Measurements from ENCODE around the gene CST6.
"Not testable (repeated sequence)": the region's sequence is repeated elsewhere in the genome, so short reads cannot be mapped to it uniquely, and the experiment has no call there.

CST6 gene

DNA sequence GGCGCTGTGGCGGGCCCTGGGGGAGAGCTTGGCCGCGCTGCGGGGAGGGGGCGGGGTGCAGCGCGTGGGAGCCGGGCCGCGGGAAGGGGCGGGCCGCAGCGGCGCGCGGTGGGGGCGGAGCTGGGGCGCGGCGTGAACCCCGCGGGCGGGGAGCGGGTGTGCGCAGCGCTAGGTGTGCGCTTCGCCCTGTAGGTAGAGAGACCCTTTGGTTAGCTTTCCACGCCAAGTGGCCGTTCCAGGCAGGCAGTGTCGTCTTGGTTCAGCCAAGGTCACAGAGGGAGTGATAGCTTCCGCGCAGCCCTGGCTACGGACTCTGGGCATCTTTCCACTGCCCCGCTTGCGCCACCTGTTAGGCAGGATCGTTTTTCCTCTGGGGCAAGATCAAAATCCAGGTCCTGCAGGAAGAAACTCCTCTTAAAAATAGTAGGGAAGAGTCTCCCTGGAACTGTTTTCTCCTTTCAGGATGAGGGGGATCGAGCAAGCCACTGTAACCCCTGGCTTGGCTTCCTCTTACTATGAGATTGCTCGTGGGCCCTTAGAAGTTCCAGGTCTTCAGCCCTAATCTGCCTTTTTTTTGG is 9.1 kb upstream of the CST6 start:
- intact Hi-C loops (cut with micrococcal nuclease), result loop anchor here (1.0 to 10.0 kb wide), 2 partner anchors 41 to 62 kb away; partner anchors contain the start of gene SART1
- Mint-ChIP-seq H3K4me1 (ENCODE audit: low read depth) (peaks cover 35% of the 10 kb centered on the region), H3K27ac (peak overlapping the region; percentile 100), H3K4me3 (peak overlapping the region; percentile 98), H3K36me3 (ENCODE audit: low read depth) (peaks cover 73% of the 10 kb centered on the region), H3K27me3 (peaks cover 4% of the 10 kb centered on the region), H3K9me3 (no peaks in the 10 kb centered on the region)

GRCh38 chr11:66003291-66003690 is 8.5 kb upstream of the CST6 start:
- Mint-ChIP-seq H3K36me3 (ENCODE audit: low read depth) (peaks cover 68% of the 10 kb centered on the region), H3K27ac (peak overlapping the region; percentile 100), H3K4me1 (ENCODE audit: low read depth) (peaks cover 37% of the 10 kb centered on the region), H3K27me3 (peaks cover 4% of the 10 kb centered on the region), H3K4me3 (peak overlapping the region; percentile 98), H3K9me3 (no peaks in the 10 kb centered on the region)
- intact Hi-C loops (cut with micrococcal nuclease), result loop anchor here (10.0 kb wide), 1 partner anchor 62 kb away; no protein-coding TSS in a partner anchor

- Mint-ChIP-seq H3K36me3 (ENCODE audit: low read depth) (peaks cover 59% of the 10 kb centered on the region), H3K27me3 (peaks cover 4% of the 10 kb centered on the region), H3K27ac (no peak overlapping the region), H3K4me1 (ENCODE audit: low read depth) (peaks cover 46% of the 10 kb centered on the region), H3K4me3 (peak overlapping the region; percentile 4), H3K9me3 (no peaks in the 10 kb centered on the region)
- intact Hi-C loops (cut with micrococcal nuclease), result loop anchor here (10.0 kb wide), 1 partner anchor 61 kb away; no protein-coding TSS in a partner anchor
Observed at GRCh38 chr11:66004186-66004585, 7.6 kb upstream of the CST6 start.

DNA sequence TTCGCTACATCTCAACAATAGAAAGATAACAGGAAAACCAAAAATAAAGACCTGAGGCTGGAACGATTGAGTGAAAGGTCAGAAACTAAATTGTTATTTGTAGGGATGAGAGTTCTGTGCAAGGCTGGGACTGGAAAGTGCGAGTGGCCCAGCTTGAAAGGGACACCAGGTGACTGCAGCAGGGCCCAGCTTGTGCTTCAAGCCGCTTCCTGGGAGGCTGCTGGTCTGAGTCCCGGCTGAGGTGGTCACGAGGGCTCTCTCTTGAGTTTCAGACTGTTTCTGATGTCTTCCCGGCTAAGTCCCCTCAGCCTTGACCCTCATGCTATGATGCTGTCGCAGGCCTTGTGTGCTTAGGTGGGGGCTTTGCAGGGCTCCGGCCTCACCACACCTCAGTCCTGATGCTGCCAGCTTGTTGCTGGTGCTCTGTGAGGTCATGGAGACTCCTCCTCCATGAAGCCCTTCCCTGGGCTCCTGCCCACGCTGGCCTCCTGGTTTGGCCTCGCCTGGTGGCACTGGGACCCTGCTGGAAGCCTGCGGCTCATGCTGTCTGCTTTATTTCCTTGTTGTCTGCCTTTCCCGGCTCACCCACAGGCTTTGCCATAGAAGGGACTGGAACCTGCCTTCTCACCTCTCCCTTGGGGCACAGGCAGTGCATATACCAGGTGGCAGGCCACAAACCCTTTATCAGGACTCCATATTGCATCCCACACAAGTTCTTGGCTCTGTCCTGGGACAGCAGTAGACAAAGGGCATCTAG is 5.5 kb upstream of the CST6 start:
- Mint-ChIP-seq H3K27ac (no peak overlapping the region), H3K4me3 (no peak overlapping the region), H3K9me3 (no peaks in the 10 kb centered on the region), H3K36me3 (ENCODE audit: low read depth) (peaks cover 46% of the 10 kb centered on the region), H3K27me3 (peaks cover 16% of the 10 kb centered on the region), H3K4me1 (ENCODE audit: low read depth) (peaks cover 34% of the 10 kb centered on the region)
- intact Hi-C loops (cut with micrococcal nuclease), result loop anchor here (10.0 kb wide), 1 partner anchor 58 kb away; no protein-coding TSS in a partner anchor

- intact Hi-C loops (cut with micrococcal nuclease), result loop anchor here (10.0 kb wide), 1 partner anchor 58 kb away; no protein-coding TSS in a partner anchor
- Mint-ChIP-seq H3K9me3 (no peaks in the 10 kb centered on the region), H3K36me3 (ENCODE audit: low read depth) (peaks cover 42% of the 10 kb centered on the region), H3K27me3 (peaks cover 22% of the 10 kb centered on the region), H3K4me3 (no peak overlapping the region), H3K27ac (no peak overlapping the region), H3K4me1 (ENCODE audit: low read depth) (peaks cover 34% of the 10 kb centered on the region)
Observed at GRCh38 chr11:66006891-66007176, 5.0 kb upstream of the CST6 start.

DNA sequence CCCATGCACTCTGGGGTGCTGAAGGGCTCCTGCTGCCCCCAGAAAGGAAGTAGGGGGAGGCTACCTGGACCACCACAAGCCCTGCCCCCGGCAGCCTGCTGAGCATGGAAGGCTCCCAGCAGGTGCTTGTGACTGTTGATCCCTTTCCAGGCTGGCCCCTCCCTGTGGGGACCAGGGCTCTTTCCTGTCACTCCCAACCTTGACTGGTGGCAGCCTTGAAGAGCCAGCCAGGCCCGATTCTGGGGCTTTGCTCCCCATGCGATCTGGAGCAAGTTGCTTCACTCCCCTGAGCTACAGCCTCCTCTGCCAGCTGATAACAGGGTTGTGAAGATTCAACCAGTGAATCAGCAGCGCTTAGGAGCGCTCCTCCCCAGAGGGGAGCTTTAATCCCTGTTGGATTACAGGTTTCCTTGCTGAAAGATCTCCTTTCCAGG is 4.6 kb upstream of the CST6 start:
- Mint-ChIP-seq H3K4me3 (no peak overlapping the region), H3K36me3 (ENCODE audit: low read depth) (peaks cover 38% of the 10 kb centered on the region), H3K4me1 (ENCODE audit: low read depth) (peaks cover 34% of the 10 kb centered on the region), H3K9me3 (no peaks in the 10 kb centered on the region), H3K27me3 (peaks cover 26% of the 10 kb centered on the region), H3K27ac (no peak overlapping the region)
- intact Hi-C loops (cut with micrococcal nuclease), result loop anchor here (10.0 kb wide), 1 partner anchor 58 kb away; no protein-coding TSS in a partner anchor

DNA sequence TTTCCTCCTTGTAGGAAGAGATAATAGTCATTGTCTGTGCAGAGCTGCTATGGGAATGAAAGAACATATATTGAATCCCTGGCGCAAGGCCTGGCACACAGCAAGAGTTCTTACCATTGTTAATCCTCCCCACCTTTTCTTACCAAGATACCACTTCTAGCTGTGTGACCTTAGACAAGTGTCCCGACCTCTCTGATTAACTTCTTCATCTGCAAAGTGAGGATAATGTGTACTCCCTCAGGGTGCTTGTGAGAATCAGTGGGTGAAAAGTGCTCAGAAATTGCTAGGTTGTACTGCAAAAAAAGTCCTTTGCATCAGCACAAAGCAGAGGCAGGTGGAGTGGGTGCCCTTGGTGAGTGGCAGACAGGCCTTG is 3.7 kb upstream of the CST6 start:
- H3K4me3 Mint-ChIP-seq, result no peak overlapping the region

DNA sequence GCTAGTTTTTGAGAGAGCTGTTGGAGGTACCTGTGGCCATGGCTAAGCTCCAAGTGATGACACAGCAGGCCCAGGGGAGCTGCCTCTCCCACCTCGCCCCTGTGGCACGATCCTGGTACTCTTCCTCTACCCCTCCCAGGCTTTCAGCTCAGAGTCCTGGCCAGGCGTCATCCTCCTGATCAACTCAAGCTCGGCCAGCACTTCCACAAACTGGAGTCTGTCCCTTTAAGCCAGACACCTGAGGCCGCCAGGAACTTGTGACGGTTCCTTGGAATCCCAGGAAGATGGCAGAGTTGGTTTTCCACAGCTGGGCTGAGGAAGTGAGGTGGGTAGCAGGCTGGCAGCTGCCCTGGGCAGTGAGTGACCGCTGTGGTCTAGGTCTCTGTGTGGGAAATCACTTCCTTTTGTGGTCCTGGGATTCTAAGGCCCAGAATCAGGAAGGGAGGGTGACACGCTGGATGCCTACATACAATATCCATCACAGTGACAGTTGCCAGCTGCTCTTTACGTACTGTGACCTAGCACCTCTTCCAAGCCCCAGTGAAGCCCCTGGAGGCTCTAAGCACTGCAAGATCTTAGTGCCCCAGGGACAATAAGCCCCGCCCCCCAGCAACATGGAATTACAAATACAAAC is 3.2 kb upstream of the CST6 start:
- intact Hi-C loops (cut with micrococcal nuclease), result loop anchor here (10.0 kb wide), 1 partner anchor 56 kb away; no protein-coding TSS in a partner anchor
- Mint-ChIP-seq H3K9me3 (no peaks in the 10 kb centered on the region), H3K36me3 (ENCODE audit: low read depth) (peaks cover 24% of the 10 kb centered on the region), H3K27me3 (peaks cover 30% of the 10 kb centered on the region), H3K4me1 (ENCODE audit: low read depth) (peaks cover 36% of the 10 kb centered on the region), H3K4me3 (no peak overlapping the region), H3K27ac (peak overlapping the region; percentile 55)

More for the DNA sequence above, 3.7 kb upstream of the CST6 start:
- Mint-ChIP-seq H3K27me3 (peaks cover 30% of the 10 kb centered on the region), H3K9me3 (no peaks in the 10 kb centered on the region), H3K36me3 (ENCODE audit: low read depth) (peaks cover 29% of the 10 kb centered on the region), H3K4me1 (ENCODE audit: low read depth) (peaks cover 36% of the 10 kb centered on the region), H3K27ac (peak overlapping the region; percentile 55)
- intact Hi-C loops (cut with micrococcal nuclease), result loop anchor here (10.0 kb wide), 1 partner anchor 57 kb away; no protein-coding TSS in a partner anchor

DNA sequence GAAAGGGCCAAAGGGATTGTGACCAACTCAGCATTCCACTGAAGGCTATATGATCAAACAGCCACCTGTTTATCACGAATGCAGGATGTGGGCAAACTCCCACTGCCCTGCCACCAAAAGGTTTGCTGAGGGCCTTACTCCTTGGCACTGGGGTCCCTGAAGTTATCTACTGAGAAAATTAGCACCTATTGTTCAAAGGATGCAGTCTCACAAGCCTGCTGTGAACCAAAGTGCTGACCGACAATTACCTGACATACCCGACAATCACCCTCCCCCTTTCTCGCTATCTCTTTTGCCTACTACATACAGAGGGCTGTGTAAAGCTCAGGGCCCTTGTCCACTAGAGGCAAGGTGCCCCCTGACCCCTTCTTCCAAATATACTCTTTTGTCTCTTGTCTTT is 1.8 kb upstream of the CST6 start:
- H3K27ac Mint-ChIP-seq; H3K36me3 Mint-ChIP-seq (ENCODE audit: low read depth); H3K4me3 Mint-ChIP-seq; intact Hi-C loops (cut with micrococcal nuclease); H3K9me3 Mint-ChIP-seq: not testable (repeated sequence)
- H3K4me1 Mint-ChIP-seq (ENCODE audit: low read depth), result peaks cover 42% of the 10 kb centered on the region
- peaks cover 30% of the 10 kb centered on the region for H3K27me3 Mint-ChIP-seq

GRCh38 chr11:66011239-66011784 is 496 bp upstream of the CST6 start:
- Mint-ChIP-seq H3K9me3 (no peaks in the 10 kb centered on the region), H3K27ac (no peak overlapping the region), H3K4me1 (ENCODE audit: low read depth) (peaks cover 37% of the 10 kb centered on the region), H3K27me3 (peaks cover 30% of the 10 kb centered on the region), H3K36me3 (ENCODE audit: low read depth) (peaks cover 2% of the 10 kb centered on the region), H3K4me3 (no peak overlapping the region)
- intact Hi-C loops (cut with micrococcal nuclease), result no loop called here

DNA sequence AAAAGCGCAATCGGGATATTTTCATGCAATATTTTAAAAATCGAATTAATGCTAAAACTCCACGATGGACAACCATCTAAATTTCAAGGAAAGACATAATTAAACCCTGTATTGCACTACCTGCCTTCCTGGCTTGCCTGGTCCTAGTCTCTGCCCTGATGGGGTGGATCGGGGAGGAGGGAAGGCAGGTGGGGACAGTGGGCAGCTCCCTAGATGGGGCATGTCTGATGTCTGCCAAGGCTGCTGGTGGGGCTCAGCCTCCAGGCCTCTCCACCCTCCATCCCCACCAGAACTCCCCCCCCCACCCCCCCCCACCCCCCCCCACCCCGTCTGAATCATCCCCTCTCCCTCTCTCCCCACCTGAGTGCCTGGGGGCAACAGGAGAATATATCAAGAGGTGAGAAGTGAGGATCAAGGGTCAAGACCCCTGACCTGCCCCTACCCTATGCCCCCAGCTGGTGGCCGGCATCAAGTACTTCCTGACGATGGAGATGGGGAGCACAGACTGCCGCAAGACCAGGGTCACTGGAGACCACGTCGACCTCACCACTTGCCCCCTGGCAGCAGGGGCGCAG is 650 bp downstream of the CST6 start:
- Mint-ChIP-seq H3K36me3 (ENCODE audit: low read depth) (peaks cover 12% of the 10 kb centered on the region), H3K27me3 (peaks cover 28% of the 10 kb centered on the region), H3K4me3 (peak overlapping the region; percentile 1), H3K9me3 (no peaks in the 10 kb centered on the region), H3K4me1 (ENCODE audit: low read depth) (peaks cover 38% of the 10 kb centered on the region), H3K27ac (peak overlapping the region; percentile 65)
- intact Hi-C loops (cut with micrococcal nuclease), result no loop called here

DNA sequence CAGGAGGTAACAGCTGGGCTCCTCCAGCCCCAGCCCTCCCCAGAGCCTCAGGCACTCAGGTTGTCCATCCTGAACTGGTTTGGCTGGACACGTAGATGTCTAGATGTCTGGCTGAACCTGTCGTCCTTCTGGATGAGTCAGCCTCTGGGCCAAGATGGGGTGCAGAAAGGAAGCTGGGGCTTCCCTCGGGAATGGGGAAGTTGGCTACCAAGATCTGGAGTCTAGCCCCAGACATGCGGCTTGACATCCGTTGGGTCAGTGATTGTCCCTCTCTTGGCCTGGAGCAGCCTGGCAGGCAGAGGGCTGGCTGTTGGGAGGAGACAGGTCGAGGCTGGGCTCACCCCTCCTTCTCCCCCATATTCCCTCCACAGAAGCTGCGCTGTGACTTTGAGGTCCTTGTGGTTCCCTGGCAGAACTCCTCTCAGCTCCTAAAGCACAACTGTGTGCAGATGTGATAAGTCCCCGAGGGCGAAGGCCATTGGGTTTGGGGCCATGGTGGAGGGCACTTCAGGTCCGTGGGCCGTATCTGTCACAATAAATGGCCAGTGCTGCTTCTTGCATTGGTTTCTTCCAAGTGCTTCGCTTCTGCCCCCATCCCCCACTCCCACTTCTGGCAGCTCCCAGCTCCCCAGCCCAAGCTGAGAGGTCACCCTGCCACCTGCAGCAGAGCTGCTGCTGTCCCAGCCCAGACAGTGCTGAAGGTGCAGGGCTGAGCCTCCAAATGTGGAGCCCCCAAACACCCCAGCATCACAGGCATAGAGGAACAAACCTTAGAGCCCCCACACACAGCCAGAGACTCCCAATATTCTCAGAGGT is 1.3 kb downstream of the CST6 start:
- Mint-ChIP-seq H3K4me3 (peak overlapping the region; percentile 1), H3K9me3 (no peaks in the 10 kb centered on the region), H3K4me1 (ENCODE audit: low read depth) (peaks cover 40% of the 10 kb centered on the region), H3K36me3 (ENCODE audit: low read depth) (peaks cover 17% of the 10 kb centered on the region), H3K27me3 (peaks cover 26% of the 10 kb centered on the region), H3K27ac (peak overlapping the region; percentile 65)
- intact Hi-C loops (cut with micrococcal nuclease), result no loop called here

DNA sequence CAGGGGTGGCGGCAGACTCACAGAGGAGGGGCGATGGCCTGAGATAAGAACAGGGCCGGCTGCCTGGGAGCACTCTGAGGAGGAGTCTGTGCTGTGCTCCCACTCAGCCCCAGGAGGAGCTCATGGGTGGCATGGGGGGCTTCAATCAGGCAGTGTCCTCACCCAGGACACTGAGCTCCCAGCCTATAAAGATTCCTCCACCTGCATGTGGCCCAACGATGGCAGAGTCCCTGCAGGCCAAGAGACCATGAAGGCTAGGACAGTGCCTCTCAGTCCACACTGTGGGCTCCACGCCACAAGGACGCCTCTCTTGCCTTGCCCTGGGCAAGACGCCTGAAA is 1.9 kb downstream of the CST6 start:
- peaks cover 34% of the 10 kb centered on the region for H3K4me1 Mint-ChIP-seq (ENCODE audit: low read depth)
- H3K9me3 Mint-ChIP-seq, result no peaks in the 10 kb centered on the region
- intact Hi-C loops (cut with micrococcal nuclease), result no loop called here
- H3K27me3 Mint-ChIP-seq, result peaks cover 26% of the 10 kb centered on the region
- H3K27ac Mint-ChIP-seq, result peak overlapping the region; percentile 65
- peaks cover 17% of the 10 kb centered on the region for H3K36me3 Mint-ChIP-seq (ENCODE audit: low read depth)
- no peak overlapping the region for H3K4me3 Mint-ChIP-seq
